GM18505 (cell line): Measurements from ENCODE around the gene ATL2.
"Not testable (repeated sequence)": the region's sequence is repeated elsewhere in the genome, so short reads cannot be mapped to it uniquely, and the experiment has no call there.

Source experiments
- ATAC-seq: cut with Tn5 transposase; IDR thresholded peaks from one replicate; pipeline ENCODE4 v1.9.1; 2021; ENCODE audit not compliant: unreplicated experiment
- POLR2A ChIP-seq: IDR thresholded peaks from 4 replicates; pipeline ENCODE4 v1.6.1; 2011; ENCODE audit warnings: borderline replicate concordance; ENCODE audit not compliant: insufficient read depth, insufficient read length; ENCODE audit errors: extremely low read depth

Gene ATL2

GRCh38 chr2:38336621-38337020 is 40.5 kb downstream of the ATL2 start:
- no peak for ATAC-seq
- TF ChIP-seq POLR2A, result no peak

DNA sequence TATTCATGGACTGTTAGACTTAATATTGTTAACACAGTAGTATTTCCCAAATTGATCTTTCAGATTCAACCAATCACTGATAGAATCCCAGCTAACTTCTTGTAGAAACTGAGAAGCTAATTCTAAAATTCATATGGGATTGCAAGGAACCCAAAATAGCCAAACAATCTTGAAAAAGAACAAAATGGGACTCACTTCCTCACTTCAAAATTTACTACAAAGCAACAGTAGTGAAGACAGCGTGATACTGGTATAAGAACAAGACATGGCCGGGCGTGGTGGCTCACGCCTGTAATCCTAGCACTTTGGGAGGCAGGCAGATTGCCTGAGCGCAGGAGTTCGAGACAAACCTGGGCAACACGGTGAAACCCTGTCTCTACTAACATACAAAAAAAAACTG is 46.3 kb downstream of the ATL2 start:
- no peak for ATAC-seq
- no peak for TF ChIP-seq POLR2A

- no peak for TF ChIP-seq POLR2A
- no peak for ATAC-seq
These were observed 49.5 kb downstream of the ATL2 start for GRCh38 chr2:38327580-38327979.

GRCh38 chr2:38323623-38324022 is 53.5 kb downstream of the ATL2 start:
- TF ChIP-seq POLR2A, result no peak
- no peak for ATAC-seq

GRCh38 chr2:38322224-38322914 is 54.7 kb downstream of the ATL2 start:
- ATAC-seq, result no peak
- TF ChIP-seq POLR2A, result no peak

DNA sequence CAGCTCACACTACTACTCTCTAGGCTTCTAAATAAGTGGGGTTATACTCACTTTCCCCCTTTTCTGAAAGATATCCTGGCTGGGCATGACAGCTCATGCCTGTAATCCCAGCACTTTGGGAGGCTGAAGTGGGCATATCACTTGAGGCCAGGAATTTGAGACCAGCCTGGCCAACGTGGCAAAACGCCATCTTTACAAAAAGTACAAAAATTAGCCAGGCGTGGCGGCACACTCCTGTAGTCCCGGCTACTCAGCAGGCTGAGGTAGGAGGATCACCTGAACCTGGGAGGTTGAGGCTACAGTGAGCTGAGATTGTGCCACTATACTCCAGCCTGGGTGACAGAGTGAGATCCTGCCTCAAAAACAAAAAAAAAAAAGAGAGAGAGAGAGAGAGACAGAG is 57.8 kb downstream of the ATL2 start:
- not testable (repeated sequence) for ATAC-seq

DNA sequence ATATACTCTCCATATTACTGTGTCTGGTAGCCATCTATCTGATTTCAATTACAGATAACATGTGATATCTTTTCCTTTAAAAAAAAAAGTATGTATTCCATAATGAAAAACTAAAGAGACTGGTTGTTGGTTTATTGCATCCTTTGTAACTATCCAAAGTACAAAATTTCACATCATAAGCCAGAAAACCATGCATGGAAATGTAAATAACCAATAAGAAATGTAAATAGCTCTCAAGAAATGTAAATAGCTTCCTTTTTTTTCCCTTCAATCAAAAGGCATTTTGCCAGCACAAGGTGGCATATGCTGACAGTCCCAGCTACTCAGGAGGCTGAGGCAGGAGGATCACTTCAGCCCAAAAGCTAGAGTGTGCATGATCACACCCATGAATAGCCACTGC is 59.3 kb downstream of the ATL2 start:
- ATAC-seq, result no peak
- TF ChIP-seq POLR2A, result no peak

DNA sequence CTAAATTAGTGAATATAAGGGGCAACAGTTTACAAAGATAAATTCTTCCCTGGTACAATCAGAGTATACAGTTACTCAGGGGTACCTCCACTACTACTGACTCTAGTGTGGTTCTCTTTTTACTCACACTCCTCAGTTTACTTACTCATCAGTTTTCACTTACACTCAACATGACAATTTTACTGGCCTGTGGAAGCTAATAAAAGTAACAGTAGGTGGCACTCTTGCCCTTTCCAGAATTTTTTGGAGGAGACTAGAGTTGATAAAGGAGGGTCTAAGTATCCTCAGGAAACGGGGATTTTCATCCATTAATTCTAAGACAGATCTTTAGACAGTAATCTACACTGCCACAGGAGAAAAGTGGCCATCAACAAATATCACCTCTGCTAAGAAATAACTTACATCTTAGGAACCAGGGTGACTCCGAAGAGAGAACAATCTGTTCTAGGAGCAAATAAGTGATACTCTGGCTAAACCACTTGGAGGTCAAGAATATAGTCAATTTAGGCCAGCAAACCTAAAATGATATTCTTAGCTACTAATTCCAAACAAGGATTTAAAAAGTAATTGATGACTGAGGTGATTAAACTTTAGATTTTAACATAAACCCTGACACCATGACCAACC is 61.3 kb downstream of the ATL2 start:
- no peak for ATAC-seq

GRCh38 chr2:38308821-38309220 is 68.3 kb downstream of the ATL2 start:
- no peak for ATAC-seq
- TF ChIP-seq POLR2A, result no peak

More for the DNA sequence above, 61.3 kb downstream of the ATL2 start:
- TF ChIP-seq POLR2A, result no peak

GRCh38 chr2:38301969-38302702 is 74.9 kb downstream of the ATL2 start:
- ATAC-seq, result no peak
- TF ChIP-seq POLR2A, result no peak

DNA sequence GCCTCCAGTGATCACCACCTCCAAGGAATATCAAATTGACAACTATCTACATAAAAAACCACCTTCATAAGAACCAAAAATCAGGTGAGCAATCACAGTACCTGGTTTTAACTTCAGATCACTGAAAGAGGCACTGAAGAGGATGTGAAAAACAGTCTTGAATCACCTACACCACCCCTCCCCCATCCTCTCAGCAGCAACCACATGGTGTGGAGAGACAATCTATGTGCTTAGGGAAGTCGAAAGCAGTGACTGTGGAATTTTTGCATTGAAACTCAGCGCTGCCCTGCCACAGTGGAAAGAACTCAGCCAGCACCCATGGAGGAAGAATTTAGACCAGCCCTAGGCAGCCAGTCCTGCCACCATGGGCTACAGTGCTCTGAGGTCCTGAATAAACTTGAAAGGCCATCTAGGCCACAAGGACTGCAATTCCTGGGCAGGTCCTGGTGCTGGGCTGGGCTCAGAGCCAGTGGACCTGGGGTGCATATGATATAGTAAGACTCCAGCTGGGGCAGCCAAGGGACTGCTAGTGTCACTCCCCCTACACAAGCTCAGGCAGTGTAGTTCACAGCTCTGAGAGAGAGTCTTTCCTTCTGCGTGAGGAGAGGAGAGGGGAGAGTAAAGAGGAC is 75.6 kb downstream of the ATL2 start:
- no peak for TF ChIP-seq POLR2A

GRCh38 chr2:38298539-38298938 is 78.5 kb downstream of the ATL2 start:
- ATAC-seq, result no peak
- no peak for TF ChIP-seq POLR2A

More for the DNA sequence above, 75.6 kb downstream of the ATL2 start:
- ATAC-seq, result peak; percentile 83

GRCh38 chr2:38296197-38296780 is 80.8 kb downstream of the ATL2 start:
- no peak for ATAC-seq

More at GRCh38 chr2:38296197-38296780, 80.8 kb downstream of the ATL2 start:
- TF ChIP-seq POLR2A, result no peak
